ENCODE results near the gene MED31.
A peak's percentile ranks its signal among the peaks of the same experiment; 100 is the strongest.

Gene MED31

DNA sequence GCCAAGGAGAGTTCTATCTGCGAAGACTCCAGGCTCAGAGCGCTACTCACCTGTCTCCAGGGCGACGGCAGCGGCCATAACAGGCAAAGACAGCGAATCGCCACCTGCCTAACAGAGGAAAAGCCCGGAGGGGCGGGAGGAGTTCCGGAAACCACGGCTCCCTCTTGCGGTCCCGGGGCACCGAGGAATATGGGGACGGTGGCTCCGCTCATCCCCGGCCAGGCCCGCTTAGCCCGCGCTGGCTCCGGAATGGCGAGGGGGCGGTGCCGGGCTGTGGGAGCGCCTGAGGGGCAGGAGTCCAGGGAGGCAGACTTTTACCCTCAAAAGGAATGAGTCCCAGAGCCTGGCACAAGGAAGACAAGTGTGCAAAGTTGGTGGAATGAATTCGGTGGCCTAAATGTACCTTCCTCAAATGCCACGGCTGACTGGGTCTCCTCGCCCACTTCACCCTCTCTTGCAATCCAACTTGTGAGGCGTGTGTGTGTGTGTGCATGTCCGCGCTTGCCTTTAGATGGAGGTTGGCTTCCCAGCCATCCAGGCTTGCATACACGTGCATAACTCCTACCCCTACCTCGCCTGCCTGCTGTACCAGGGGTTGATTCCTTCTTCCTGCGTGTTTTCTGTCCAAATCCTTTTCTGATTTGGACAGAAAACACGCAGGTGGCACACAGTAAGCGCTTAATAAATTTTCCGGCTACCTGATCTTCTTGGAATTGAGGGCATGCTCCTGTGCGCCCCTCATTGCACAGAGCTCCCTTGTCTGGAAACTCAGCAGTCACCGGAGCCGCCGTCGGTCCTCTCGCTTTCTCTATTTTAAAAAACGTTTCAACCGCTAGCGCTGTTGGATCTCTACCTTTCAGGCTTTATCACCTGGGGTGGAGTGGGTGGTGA, 3.7 kb upstream of the MED31 start:
- peak; percentile 58 for DNase-seq

DNA sequence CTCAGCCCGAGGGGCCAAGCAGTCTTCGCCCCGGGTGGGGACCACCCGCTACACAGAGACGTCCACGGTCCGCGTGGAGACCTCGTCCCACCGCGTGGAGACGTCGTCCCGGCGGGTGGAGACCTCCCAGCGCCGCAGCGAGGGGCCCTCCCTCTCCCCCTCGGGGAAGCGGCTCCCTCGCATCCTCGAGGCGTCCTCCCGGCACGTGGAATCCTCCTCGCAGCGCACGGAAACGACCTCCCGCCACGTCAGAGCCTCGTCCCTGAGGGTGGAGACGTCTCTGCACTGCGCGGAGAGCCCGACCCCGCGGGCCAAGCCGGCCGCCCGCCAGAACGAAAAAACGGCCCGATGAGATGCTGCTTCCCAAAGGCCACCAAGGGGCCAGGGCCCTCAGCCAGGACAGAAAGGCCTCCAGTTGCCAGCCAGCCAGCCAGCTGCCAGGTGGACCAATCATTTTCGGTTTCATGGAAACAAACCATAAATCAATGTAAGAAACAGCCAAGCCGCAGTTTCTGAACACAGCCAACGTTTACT, 581 bp upstream of the MED31 start:
- peak; percentile 12 for DNase-seq

DNA sequence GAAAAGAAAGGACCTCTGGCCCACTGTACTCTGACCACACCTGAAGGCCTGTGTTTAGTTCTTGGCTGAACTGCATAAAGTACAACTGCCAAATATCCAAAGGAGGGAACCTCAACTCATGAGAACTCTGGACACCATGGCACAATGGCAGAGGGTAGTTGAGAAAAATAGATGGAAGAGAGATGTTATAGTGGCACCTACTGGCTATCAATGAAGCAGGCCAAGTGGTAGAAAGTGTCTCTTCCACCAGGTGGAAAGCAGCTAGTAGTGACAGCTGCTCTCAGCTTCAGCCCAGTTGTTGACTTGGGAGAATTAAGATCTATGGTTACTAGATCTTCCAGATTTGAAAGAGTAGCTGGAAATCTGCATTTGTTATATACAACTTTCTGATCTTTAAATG, 3.2 kb downstream of the MED31 start:
- peak; percentile 18 for DNase-seq

DNA sequence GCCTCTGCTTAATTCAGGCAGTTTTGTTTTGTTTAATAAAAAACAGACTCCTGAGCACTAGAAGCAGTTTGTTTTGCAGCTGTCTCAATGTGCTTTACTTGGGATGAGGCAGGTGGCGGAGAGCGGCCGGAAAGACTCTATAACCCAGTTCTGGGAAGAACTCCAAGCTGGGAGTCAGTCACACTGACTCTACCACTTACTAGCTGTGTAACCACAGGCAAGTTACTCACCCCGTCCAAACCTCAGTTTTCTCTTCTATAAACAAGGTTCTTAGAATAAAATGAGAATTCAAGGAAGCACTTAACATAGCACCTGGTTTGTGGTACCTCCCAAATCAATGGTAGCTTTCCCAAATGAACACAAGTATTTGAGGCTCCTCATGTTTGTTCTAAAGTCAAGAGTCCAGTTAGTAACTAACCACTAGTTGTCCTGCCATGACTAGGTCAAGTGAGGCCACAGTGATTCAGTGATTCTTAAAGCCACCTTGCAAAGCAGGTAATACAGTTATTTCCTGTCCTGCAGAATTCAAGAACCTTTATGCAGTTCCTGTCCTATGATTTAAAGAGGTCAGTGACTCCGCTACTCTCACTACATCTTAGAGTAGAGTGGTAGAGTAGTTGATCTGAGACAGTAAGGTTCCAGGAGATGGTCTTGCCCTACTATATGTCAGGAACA, 7.8 kb downstream of the MED31 start:
- DNase-seq = no peak

DNA sequence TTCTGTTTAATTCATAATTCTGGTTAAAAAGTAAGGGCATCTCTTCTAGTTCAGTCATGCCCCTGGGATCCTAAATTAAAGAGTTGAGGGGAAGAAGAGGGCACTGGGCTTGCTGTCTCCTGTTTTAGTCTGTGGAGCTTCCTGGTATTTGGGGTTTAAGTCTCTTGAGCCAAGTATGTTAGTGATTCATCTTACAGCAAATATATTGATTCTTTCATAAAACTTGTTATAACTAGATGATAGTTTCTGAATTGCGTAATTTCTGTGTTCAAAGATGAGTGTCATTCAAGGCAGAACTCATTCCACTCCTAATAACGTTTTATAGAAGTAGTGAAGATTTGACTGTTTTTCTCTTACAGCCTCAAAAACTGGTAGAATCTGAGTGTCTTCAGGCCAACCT, 8.8 kb downstream of the MED31 start:
- DNase-seq = no peak

DNA sequence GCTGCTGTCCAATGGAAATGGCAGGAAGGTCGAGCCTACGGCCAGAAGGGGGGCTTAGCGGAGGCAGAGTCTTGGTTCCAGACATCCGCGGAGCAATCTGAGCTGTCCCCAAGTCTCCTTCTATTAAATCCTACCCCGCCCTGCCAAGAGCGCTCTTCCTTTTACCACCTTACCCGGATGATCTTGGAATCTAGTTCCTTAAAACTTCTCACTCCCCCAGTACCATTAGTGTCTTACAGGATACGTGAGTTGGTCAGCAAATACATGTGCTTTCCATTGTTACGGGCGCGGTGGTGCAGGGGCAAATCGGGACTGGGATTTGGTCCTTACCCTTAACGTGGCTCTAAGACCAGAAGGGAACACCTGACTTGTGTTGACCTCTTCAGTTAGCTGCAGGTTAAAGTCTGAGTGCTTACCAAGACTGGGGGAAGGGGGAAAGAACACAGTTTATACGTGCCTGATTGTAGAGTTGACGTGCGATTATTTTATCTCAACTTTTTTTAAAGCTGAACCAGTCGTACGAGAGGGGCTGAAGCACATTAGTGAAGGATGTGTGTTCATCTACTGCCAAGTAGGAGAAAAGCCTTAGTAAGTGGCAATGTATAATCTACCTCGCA, 10.1 kb downstream of the MED31 start:
- DNase-seq = peak; percentile 52

DNA sequence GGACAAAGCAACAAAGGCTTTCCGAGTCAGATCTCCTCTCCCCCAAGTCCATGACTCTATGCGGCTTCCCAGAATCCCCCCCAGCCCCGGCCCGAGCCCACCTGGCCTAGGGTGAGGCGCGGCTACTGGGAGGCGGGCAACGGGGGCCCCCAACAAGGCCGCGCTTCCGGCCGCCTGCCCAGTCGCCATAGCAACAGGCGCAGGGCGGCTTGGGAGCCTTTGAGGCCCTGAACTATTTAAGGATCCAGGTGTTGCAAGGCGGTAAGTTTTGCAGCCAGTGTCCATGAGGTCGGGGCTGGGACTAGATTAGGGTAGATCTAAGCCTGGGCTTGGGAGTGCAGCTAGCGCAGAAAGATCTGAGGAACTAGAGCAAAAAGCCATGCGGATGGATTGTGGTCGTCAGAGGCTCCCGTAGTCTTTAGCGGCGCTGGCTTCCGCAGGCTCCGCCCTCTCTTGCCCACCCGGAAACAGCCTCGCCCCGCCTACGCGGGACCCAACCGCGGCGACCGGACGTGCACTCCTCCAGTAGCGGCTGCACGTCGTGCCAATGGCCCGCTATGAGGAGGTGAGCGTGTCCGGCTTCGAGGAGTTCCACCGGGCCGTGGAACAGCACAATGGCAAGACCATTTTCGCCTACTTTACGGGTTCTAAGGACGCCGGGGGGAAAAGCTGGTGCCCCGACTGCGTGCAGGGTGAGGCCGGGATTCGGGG, 10.7 kb downstream of the MED31 start, which contains the start of the genes KIAA0753 and TXNDC17:
Gene KIAA0753, minus strand, starts transcription at position 176 of the 711 bp plus-strand sequence. CDS start 5,608 bp downstream, outside the sequence.
Gene TXNDC17, plus strand, starts transcription at position 525 of the 711 bp plus-strand sequence. Its CDS starts 23 bp downstream, at position 548.
- DNase-seq = peak; percentile 84

DNA sequence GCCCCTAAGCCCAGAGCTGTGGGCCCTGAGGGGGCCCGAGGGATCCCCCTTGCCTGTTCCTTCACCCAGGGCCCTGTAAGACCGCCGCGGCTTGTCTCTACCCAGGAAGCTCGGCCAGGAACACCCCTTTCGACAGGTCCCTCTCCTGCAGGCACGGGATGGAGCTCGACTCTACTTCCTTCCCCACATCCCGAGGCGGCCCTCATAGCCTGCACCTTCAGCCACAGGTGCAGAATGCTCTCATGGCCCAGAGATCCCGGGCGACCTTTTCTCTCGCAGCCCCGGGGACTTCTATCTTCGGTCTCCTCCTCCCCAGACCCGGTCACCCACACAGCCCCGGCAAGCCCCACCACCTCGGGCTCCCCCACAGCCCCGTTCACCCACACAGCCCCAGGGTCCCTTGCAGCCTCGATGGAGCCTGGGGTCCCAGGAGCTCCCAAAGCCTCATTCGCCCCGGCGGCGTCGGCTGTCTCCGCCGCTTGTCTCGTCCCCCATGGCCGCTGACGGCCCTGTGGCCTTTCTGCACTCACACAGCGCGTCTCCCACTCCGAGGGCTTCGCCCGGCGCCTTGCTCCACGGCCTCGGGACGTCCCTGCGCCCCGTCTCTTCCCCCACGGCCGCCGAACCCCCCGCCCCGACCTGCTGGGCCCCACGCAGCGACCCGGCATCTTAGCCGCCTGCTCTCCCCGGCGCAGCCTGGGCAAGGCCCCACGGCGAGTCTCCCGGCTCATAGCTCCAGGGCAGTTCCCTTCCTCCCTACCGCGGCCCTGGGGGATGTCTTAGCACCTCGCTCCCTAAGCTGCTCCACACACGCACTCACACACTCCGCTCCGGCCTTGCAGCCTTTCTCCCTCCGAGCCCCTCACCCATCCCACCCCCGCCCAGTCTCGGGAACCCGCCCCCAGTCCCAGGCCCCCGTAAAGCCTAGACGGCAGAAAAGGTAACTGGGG, 11.5 kb downstream of the MED31 start:
- DNase-seq = peak; percentile 45

DNA sequence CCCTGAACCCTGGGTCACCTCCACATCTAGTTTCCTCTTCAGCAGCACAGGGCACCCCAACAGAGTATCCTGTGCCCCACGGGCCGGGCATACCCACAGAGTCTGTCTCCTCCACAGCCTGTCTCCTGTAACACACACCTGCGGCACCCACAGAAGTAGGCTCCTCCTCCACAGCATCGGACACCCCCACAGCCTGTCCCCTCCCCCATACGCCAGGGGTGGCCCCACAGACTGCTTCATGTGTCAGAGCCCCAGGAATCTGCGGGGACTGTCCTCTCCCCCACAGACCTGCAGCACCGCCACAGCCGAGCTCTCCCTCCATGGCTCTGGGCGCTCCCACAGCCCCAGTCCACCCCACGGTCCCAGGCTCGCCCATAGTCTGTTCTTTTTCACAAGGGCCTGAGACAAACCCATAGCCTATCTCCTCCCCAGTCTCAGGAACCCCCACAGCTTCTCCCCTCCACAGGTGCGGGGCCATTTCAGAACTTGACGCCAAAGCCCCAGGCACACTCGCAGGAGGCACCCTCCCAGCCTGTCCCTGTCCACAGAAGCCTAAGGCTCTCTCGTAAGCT, 12.3 kb downstream of the MED31 start:
- no peak for DNase-seq

DNA sequence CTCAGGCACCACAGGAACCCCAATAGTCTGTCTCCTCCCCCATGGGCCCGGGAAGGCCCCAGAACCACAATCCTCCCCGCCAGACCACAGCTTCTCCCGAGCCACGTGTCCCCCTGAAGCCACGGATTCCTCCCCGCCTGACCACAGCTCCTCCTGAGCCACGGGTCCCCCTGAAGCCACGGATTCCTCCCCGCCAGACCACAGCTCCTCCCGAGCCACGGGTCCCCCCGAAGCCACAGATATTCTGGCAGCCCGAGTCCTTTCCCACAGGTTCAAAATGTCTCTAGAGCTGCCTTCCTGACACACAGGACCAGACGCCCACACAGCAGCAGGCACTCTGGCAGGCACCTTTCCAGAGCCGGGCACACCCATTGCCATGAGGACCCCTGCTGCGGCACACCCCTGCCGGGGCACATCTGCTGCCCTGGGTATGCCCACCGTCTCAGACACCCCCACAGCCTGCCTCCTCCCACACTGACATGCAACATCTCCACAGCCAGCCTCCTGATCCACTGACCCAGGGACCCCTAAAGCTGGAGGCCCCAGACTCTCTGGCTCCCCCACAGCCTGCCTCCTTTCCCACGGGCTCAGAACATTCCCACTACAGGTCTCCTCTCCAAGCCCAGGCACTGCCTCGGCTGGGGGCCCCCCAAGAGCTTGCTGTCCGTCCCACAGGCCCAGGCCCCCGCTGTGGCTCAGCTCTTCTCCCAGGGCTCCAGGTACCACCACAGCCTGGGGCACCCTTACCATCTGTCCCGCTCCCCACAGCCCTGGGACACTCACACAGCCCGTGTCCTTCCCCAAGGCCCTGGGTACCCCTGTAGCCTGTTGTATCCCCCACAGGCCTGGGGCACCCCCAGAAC, 13.1 kb downstream of the MED31 start:
- DNase-seq = no peak

DNA sequence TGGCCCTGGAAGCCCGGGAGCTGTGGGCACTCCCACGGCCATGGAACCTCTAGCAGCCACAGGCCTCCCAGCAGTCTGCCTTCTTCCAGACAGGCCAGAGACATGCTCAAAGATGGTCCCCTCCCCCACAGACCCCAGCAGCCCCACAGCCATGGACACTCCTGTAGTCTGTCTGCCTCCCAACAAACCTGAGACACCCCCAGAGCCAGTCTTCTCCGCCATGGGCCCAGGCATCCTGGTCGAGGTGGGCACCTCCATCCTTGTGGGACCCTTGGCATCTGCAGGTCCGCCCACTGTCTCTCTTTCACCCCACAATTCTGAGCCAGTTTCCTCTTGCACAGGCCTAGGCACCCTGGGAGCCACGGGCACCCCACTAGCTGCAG, 14.0 kb downstream of the MED31 start:
- DNase-seq = no peak

DNA sequence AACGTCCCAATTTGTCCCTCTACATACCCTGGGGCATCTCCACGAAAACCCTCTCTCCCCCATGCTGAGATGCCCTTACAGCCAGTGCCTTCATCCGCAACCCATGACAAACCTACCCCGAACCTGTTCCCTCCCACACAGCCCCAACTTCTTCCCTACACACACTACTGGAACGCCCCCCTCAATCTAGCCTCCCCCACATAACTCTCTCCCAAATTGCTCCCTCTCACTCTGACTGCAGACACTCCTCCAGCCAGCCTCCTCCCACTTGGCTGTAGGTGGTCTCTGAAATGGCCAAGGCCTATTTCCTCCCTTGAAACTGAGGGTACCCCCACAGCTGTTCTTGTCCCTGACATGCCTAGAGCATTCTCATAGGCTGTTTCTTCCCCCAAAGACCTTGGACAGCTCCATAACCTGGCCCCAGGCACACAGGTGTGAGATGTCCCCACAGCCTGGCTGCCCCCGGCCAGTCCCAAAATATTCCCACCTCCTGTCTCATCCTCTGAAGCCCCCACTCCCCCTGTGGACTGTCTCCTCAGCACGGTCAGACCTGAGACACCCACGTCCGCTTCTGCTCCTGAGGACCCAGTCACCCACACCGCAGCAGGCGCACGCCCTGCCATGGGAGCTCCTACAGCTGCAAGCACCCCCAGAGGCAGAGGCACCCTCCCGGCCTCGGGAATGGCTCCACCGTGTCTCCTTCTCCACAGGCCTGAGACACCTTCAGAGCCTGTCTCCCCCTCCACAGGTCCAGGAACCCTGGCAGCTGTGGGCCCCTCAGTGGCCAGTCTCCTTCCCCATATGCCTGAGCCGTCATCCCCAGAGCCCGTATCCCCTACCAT, 14.6 kb downstream of the MED31 start:
- no peak for DNase-seq

DNA sequence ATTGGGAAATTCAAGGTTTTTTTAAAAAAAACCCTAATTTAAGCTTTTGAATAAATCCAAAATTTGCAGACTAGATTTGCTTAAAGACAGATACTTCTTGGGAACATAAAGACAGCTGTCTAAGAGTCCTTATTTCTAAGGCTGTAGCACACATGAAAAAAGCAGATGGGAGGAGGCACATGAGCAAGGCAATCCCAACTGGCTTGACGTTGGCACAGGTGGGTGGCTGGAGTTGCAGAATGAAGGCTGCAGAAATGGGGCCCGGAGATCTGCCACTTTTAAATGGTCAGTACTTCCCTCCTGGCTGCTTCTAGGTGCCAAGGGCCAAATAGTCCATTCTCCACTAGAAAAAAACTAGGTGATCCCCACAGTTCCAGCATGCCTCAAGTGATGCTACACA, 15.3 kb downstream of the MED31 start:
- no peak for DNase-seq

DNA sequence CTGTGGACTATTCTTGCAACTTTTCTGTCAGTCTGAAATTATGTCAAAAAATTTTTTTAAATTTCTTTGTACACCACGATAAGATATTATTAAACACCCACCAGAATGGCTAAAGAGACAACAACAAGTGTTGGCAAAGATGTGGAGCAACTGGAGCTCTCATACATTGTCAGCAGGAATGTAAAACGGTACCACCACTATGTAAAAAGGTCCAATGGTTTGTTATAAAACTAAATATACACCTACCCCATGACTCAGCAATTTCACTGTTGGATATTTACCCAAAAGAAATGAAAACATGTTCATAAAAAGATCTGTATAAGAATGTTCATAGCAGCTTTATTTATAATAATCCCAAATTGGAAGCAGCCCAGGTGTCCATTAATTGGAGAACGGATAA, 18.1 kb downstream of the MED31 start:
- no peak for DNase-seq

DNA sequence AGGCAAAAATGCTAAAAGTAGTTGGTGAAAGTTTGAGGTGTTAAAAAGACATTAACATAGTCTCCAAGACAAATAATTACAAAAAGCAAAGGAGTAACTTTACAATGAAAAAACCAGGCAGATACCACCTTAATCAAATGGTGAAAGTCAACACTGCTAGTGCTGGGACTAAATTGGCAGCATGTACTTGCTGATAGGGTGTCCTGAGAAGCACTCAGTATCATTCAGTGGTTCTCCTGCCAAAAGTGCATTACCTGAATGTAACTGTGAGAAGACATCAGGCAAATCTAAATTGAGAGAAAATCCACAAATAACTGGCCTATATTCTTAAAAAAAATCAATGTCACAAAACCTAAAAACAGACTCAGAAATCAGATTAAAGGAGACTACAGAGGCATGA, 18.9 kb downstream of the MED31 start:
- no peak for DNase-seq

DNA sequence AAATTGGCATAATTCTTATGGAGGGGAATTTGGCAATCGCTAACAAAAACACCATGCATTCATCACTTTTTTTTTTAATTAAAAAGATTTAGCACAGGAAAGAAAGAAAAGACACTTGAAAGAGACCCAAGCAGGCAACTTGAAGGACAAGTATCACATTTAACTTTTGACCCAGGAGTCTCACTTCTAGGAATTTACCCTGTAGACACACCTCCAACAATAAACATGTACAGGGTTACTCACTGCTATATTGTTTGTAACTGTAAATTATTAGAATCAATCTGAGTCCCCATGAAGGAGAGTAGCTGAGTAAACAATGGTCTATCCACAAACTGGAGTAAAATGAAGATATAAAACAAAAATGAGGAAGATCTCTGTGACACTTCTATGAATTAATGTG, 21.0 kb downstream of the MED31 start:
- DNase-seq = no peak

DNA sequence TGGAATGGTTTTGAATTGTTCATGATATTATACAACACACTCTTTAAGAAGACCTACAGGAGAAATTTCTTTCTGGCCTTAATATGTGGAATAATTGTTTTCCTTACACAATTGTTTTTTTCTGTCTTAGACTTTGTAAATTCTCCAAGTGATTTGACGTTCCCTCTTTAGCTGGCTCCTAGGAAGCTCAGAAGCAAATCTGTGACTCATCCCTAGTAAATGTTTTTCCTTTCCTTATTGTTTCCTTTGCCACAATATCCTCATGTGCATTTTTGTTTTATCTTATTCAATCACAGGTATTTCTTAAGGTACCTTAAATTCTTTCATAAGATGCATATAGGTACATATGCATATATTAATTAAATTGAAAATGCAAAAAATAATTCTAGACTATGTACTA, 24.4 kb downstream of the MED31 start:
- no peak for DNase-seq

DNA sequence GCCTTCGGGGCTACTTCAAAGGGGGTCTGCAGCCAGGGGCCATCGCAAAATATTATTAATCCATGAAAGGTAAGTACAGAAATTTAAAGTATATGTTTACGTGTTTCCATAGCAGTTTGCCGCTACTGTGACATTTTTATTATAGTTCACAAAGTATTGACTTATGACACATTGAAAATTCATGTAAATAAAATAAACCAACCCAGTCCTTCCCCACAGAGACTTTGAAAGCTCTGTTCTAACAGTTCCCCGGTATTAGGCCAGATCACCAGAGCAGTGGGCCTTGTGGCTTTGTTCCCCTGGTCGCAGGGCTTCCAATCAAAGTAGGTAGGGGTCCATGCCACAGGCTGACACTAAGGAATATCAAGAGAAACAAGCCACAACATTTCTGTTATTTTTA, 24.8 kb downstream of the MED31 start:
- DNase-seq = no peak

DNA sequence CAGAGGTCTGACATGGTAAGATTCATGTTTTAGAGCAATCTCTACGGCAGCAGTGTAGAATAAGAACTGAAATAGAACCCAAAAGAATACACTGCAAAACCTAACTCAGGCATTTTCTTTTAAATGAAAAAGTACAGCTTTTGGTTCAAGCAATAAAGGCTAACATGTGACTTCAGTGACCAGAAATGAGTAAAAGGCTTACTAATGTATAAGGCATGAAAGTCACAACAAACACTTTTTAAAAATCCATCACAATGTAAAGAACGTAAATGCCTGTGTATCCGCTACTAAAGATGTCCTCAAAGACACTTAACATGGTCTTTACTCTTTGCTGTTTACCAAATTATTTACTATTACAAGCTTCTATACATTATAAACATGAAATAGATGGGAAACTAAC, 27.5 kb downstream of the MED31 start:
- no peak for DNase-seq

Measured in NCI-H2171 treated with DMSO at 0.1 percent for 48 hours (cell line).